Right lobe of liver (tissue), 6 donors: ENCODE measurements around the gene TBX4. TPM values are rescaled to one million over a fixed set of nuclear protein-coding genes. Genes with fewer than 3 reads are reported as not detected.

Experiments used
- ATAC-seq, 4 donors: fragments of 200-7000 bp; cut with Tn5 transposase; one replicate each; pipeline ENCODE4 v1.9.1; 2020; ENCODE audit warnings: mild to moderate bottlenecking in 4 of 4, moderate library complexity in 4 of 4
- DNase-seq, 3 donors: peaks; one replicate each; pipeline ENCODE4 v3.0.0-alpha.2; 2020
- H3K27ac ChIP-seq, 3 donors: fragments of 200-600 bp; one replicate each; pipeline ENCODE4 v1.8.0; 2022
- H3K27me3 ChIP-seq, 2 donors: fragments of 200-600 bp; one replicate each; pipeline ENCODE4 v1.8.0; 2022
- H3K36me3 ChIP-seq, 4 donors: fragments of 200-600 bp; sonication (generic) in 1 of 4; one replicate each; pipeline versions ENCODE4 v1.5.1 to v1.8.0; 2017 to 2022; ENCODE audit warnings: control low read depth in 1 of 4
- H3K4me1 ChIP-seq, 4 donors: fragments of 200-600 bp; sonication (generic) in 1 of 4; one replicate each; pipeline versions ENCODE4 v1.5.1 to v1.8.0; 2017 to 2022; ENCODE audit warnings: control low read depth in 1 of 4
- H3K4me3 ChIP-seq, 3 donors: fragments of 200-600 bp; one replicate each; pipeline ENCODE4 v1.8.0; 2022
- H3K9me3 ChIP-seq, 4 donors: fragments of 200-600 bp; sonication (generic) in 1 of 4; one replicate each; pipeline versions ENCODE4 v1.5.1 to v1.8.0; 2017 to 2022; ENCODE audit warnings: control low read depth in 1 of 4
- CTCF ChIP-seq, 4 donors: fragments of 200-600 bp in 3 of 4; fragments of 450-650 bp in 1 of 4; IDR thresholded peaks; one replicate each; pipeline versions ENCODE4 v1.5.1 to v1.8.0; 2016 to 2022; ENCODE audit warnings: antibody characterized with exemption in 4 of 4, mild to moderate bottlenecking in 2 of 4
- POLR2A ChIP-seq: fragments of 450-650 bp; IDR thresholded peaks from one replicate; pipeline ENCODE4 v1.6.1; 2017; ENCODE audit warnings: antibody characterized with exemption, mild to moderate bottlenecking
- WGBS: methylation state at CpG from one replicate; pipeline ENCODE4 v1.1.6; 2018; ENCODE audit warnings: low coverage, low lambda C conversion rate; ENCODE audit not compliant: insufficient coverage; ENCODE audit errors: missing lambda C conversion rate; 5-methylcytosine and 5-hydroxymethylcytosine counted together
- intact Hi-C, 2 donors: fragments of 100-400 bp; cut with DNase I; formaldehyde crosslinking; loops; one replicate each; pipeline versions ENCODE4 v1.11.2 to v1.14.1; 2022
- total RNA-seq, 6 experiments: library from RNA; depleted of rRNA in 2 of 6; stranded (reverse); fragments of >200 nt in 2 of 6; fragmentation: NEBNext Ultra II Directional in 3 of 6; extraction: Animal tissue kit (Norgen Biotek cat#: 25700) in 3 of 6; gene quantifications; one replicate each; pipeline versions ENCODE4 v1.1.0 to v1.2.4, GENCODE V29; 2016 to 2023
- donor health status: DM: no; HTN: yes; CAD: no.
- donor health status: DM: no; HTN: no; CAD: no.
- donor health status: DM: no; HTN: no; CAD: no.
- donor health status: DM: no; HTN: yes; CAD: no.
- donor health status: DM: no; HTN: yes; CAD: no.

The TBX4 gene
- total RNA-seq, 6 experiments from 2014 or later: not detected

- TF ChIP-seq POLR2A (no peak), CTCF (IDR thresholded peaks at IDR 0.05) (no peak)
- Histone ChIP-seq H3K27ac (no peak overlapping the region), H3K4me1 (peaks cover 0 to 23% (median 2%) of the 10 kb centered on the region in 4 donors), H3K36me3 (no peaks in the 10 kb centered on the region), H3K9me3 (no peaks in the 10 kb centered on the region), H3K27me3 (no peaks in the 10 kb centered on the region), H3K4me3 (no peak overlapping the region)
- ATAC-seq: no peak
- intact Hi-C loops: loop anchor here (5.0 to 10.0 kb wide), 2 partner anchors 136 to 419 kb away; no protein-coding TSS in a partner anchor
- no peak for DNase-seq
- WGBS: 61% methylated on average over 4 of the region's 6 CpGs
Observed at GRCh38 chr17:61416211-61416539, 36.0 kb upstream of the TBX4 start.

GRCh38 chr17:61416540-61417363, 35.5 kb upstream of the TBX4 start:
- ATAC-seq (peak; percentile 80 to 84 (median 82)), DNase-seq (peak; percentile 86 to 88 (median 86))
- H3K4me3 ChIP-seq: peak overlapping the region in 2 of 3 donors; percentile 12 to 19
- TF ChIP-seq POLR2A (no peak), CTCF (IDR thresholded peaks at IDR 0.05) (peak; percentile 86 to 95 (median 92))
- H3K27me3 ChIP-seq: no peaks in the 10 kb centered on the region
- H3K4me1 ChIP-seq: peaks cover 0 to 17% (median 2%) of the 10 kb centered on the region in 4 donors
- 17% methylated on average over 5 of the region's 43 CpGs for WGBS
- H3K27ac ChIP-seq: no peak overlapping the region
- H3K36me3 ChIP-seq: no peaks in the 10 kb centered on the region
- intact Hi-C loops: loop anchor here (5.0 to 10.0 kb wide), 2 partner anchors 136 to 418 kb away; no protein-coding TSS in a partner anchor
- no peaks in the 10 kb centered on the region for H3K9me3 ChIP-seq

GRCh38 chr17:61418449-61418848, 33.8 kb upstream of the TBX4 start:
- WGBS: 66% methylated on average over 2 of the region's 2 CpGs
- DNase-seq (no peak), ATAC-seq (no peak)
- Histone ChIP-seq H3K4me1 (peaks cover 0 to 7% (median 2%) of the 10 kb centered on the region in 4 donors), H3K27me3 (no peaks in the 10 kb centered on the region), H3K27ac (no peak overlapping the region), H3K36me3 (no peaks in the 10 kb centered on the region), H3K9me3 (no peaks in the 10 kb centered on the region), H3K4me3 (no peak overlapping the region)
- intact Hi-C loops: loop anchor here (5.0 to 10.0 kb wide), 2 partner anchors 134 to 416 kb away; no protein-coding TSS in a partner anchor
- TF ChIP-seq CTCF (IDR thresholded peaks at IDR 0.05) (no peak), POLR2A (no peak)

GRCh38 chr17:61419496-61420046, 32.7 kb upstream of the TBX4 start:
- ATAC-seq: no peak
- TF ChIP-seq POLR2A (no peak), CTCF (IDR thresholded peaks at IDR 0.05) (no peak)
- DNase-seq: no peak
- 53% methylated on average over 2 of the region's 8 CpGs for WGBS
- Histone ChIP-seq H3K4me3 (no peak overlapping the region), H3K9me3 (no peaks in the 10 kb centered on the region), H3K4me1 (peaks cover 0 to 7% (median 2%) of the 10 kb centered on the region in 4 donors), H3K27me3 (no peaks in the 10 kb centered on the region), H3K36me3 (no peaks in the 10 kb centered on the region), H3K27ac (no peak overlapping the region)
- intact Hi-C loops: loop anchor here (5.0 to 10.0 kb wide), 2 partner anchors 133 to 415 kb away; no protein-coding TSS in a partner anchor
